ENCODE measurements around the gene NR3C1.

DNA sequence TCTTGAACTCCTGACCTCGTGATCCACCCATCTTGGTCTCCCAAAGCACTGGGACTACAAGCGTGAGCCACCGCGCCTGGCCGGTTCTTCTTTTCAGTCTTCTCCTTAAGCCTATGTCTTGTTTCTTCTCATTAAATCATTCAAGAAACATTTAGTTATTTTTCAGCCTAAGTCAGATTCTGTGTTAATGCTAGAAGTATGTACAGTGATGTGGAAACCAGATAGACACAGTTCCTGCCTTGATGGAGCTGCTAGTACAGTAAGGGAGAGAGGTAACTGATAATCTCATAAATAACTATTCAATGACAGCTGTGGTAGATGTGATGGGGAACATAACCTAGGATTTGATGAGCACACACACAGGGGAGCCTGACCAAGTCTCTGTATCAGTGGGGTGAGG is 46.3 kb upstream of the NR3C1 start:
- TF ChIP-seq CTCF (IDR thresholded peaks at IDR 0.05) (no peak), POLR2A (IDR thresholded peaks at IDR 0.05) (no peak)
